ENCODE results near the gene E2F2.
"Not testable (repeated sequence)": the region's sequence is repeated elsewhere in the genome, so short reads cannot be mapped to it uniquely, and the experiment has no call there.

E2F2 gene

DNA sequence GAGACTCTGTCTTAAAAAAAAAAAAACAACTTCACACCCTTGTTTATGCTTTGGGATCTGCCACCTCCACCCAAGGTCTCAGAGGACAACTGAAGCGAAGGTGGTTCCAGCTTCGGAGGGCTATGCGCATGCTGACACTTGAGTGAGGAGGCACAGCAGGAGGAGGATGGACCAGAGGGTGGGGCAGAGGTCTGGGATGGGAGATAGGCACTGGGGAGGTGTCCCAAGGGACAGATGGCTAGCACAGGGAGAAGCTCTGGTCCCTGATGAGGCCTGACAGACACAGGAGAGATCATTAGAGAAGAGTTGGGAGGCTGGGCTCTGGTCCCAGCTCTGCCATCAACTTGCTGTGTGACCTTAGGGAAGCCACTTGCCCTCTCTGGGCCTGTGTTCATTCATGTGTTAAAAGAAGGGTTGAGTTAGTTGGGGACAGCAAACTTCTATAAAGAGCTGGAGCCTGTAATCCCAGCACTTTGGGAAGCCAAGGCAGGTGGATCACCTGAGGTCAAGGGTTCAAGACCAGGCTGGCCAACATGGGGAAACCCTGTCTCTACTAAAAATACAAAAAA lies 16.8 kb downstream of the E2F2 start:
- POLR2A ChIA-PET: no interaction called here
- TF ChIP-seq, protein P1, sequence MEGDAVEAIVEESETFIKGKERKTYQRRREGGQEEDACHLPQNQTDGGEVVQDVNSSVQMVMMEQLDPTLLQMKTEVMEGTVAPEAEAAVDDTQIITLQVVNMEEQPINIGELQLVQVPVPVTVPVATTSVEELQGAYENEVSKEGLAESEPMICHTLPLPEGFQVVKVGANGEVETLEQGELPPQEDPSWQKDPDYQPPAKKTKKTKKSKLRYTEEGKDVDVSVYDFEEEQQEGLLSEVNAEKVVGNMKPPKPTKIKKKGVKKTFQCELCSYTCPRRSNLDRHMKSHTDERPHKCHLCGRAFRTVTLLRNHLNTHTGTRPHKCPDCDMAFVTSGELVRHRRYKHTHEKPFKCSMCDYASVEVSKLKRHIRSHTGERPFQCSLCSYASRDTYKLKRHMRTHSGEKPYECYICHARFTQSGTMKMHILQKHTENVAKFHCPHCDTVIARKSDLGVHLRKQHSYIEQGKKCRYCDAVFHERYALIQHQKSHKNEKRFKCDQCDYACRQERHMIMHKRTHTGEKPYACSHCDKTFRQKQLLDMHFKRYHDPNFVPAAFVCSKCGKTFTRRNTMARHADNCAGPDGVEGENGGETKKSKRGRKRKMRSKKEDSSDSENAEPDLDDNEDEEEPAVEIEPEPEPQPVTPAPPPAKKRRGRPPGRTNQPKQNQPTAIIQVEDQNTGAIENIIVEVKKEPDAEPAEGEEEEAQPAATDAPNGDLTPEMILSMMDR (IDR thresholded peaks at IDR 0.05; ENCODE audit: insufficient read depth, low read length, missing control alignments): no peak
- H3K4me3 ChIP-seq (ENCODE audit: low read depth, low read length): no peak overlapping the region
- CTCF ChIA-PET: interaction anchor here (1.1 to 4.7 kb wide), 5 partner anchors 13 to 123 kb away, joined by 3 to 58 read pairs (median 6); no protein-coding TSS in a partner anchor
- DNase-seq (ENCODE audit: low read depth, low spot score): no peak

DNA sequence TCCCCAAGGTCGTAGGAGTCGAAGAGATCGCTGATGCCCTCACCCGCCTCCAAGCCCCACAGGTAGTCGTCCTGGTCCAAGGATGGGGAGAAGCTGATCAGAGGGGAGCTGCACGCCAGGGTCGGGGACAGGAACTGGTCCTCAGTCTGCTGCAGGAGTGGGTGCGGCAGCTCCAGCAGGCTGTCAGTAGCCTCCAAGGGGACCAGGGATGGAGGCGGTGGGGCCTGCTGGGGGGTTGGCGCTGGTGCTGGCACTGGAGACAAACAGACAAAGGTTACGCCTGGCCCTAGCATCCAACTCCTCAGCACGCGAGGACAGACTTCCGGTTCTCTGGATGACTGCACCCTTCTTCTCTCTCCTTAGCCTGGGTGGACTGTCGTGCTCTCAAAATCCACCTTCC lies 21.1 kb downstream of the E2F2 start:
- TF ChIP-seq, protein P1 (IDR thresholded peaks at IDR 0.05; ENCODE audit: insufficient read depth, low read length, missing control alignments): no peak
- ChIA-PET CTCF (interaction anchor here (6.3 kb wide), 1 partner anchor 13 kb away, joined by 107 read pairs; no protein-coding TSS in a partner anchor), POLR2A (no interaction called here)
- DNase-seq (ENCODE audit: low read depth, low spot score): no peak
- no peak overlapping the region for H3K4me3 ChIP-seq (ENCODE audit: low read depth, low read length)

GRCh38 chr1:23506376-23507107 lies 24.5 kb downstream of the E2F2 start:
- no peak for DNase-seq (ENCODE audit: low read depth, low spot score)
- POLR2A ChIA-PET: no interaction called here
- TF ChIP-seq, protein P1 (IDR thresholded peaks at IDR 0.05; ENCODE audit: insufficient read depth, low read length, missing control alignments): no peak
- H3K4me3 ChIP-seq (ENCODE audit: low read depth, low read length): no peak overlapping the region
- CTCF ChIA-PET: interaction anchor here (1.6 to 6.3 kb wide), 3 partner anchors 10 to 131 kb away, joined by 3 to 107 read pairs (median 9); no protein-coding TSS in a partner anchor

DNA sequence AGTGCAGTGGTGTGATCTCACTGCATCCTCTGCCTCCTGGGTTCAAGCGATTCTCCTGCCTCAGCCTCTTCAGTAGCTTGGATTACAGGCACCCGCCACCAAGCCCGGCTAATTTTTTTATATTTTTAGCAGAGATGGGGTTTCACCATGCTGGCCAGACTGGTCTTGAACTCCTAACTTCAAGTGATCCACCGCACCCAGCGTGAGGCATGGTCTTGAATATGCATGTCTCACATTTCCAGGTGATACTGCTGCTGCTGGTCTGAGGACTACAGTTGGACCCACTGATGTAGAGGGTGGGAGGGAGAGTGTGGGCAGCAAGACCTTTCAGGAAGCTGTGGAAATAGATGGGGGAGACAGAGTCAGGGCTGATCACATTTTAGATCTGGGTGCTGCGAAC lies 25.2 kb downstream of the E2F2 start:
- TF ChIP-seq, protein P1 (IDR thresholded peaks at IDR 0.05; ENCODE audit: insufficient read depth, low read length, missing control alignments): no peak
- CTCF ChIA-PET: interaction anchor here (1.6 to 6.3 kb wide), 3 partner anchors 9 to 132 kb away, joined by 3 to 107 read pairs (median 9); no protein-coding TSS in a partner anchor
- no peak for DNase-seq (ENCODE audit: low read depth, low spot score)
- POLR2A ChIA-PET: no interaction called here
- no peak overlapping the region for H3K4me3 ChIP-seq (ENCODE audit: low read depth, low read length)

- POLR2A ChIA-PET; DNase-seq (ENCODE audit: low read depth, low spot score); CTCF ChIA-PET; H3K4me3 ChIP-seq (ENCODE audit: low read depth, low read length): not testable (repeated sequence)
Observed at GRCh38 chr1:23504156-23504555, 26.9 kb downstream of the E2F2 start.

- DNase-seq (ENCODE audit: low read depth, low spot score): no peak
- TF ChIP-seq, protein P1 (IDR thresholded peaks at IDR 0.05; ENCODE audit: insufficient read depth, low read length, missing control alignments): no peak
- ChIA-PET POLR2A (no interaction called here), CTCF (interaction anchor here (11.1 to 11.5 kb wide), 2 partner anchors 21 to 37 kb away, joined by 161 to 313 read pairs; no protein-coding TSS in a partner anchor)
- no peak overlapping the region for H3K4me3 ChIP-seq (ENCODE audit: low read depth, low read length)
Observed at GRCh38 chr1:23502951-23503350, 28.1 kb downstream of the E2F2 start.
